Neural crest cell (in vitro differentiated cells): ENCODE data around the gene ARHGAP15. TPM values are rescaled to one million over a fixed set of nuclear protein-coding genes. Genes with fewer than 3 reads are reported as not detected.

Experiments
- DNase-seq: peaks from one replicate; pipeline ENCODE4 v3.0.0; 2021; ENCODE audit warnings: low read depth, mixed read lengths, low spot score
- H3K27ac Mint-ChIP-seq: one replicate; pipeline ENCODE4 v1.8.0; 2021; ENCODE audit warnings: mild to moderate bottlenecking, mixed read lengths; ENCODE audit not compliant: unreplicated experiment
- H3K27me3 Mint-ChIP-seq: 2 replicates; pipeline ENCODE4 v1.8.0; 2021; ENCODE audit warnings: low read depth, mild to moderate bottlenecking, mixed read lengths
- H3K36me3 Mint-ChIP-seq: 2 replicates; pipeline ENCODE4 v1.8.0; 2021; ENCODE audit warnings: low read depth, mild to moderate bottlenecking, mixed read lengths
- H3K4me1 Mint-ChIP-seq: 2 replicates; pipeline ENCODE4 v1.8.0; 2021; ENCODE audit warnings: mixed read lengths
- H3K4me3 Mint-ChIP-seq: one replicate; pipeline ENCODE4 v1.8.0; 2021; ENCODE audit warnings: mild to moderate bottlenecking, mixed read lengths
- H3K9me3 Mint-ChIP-seq: 2 replicates; pipeline ENCODE4 v1.8.0; 2021; ENCODE audit warnings: mixed read lengths
- CTCF ChIP-seq: fragments of 200-600 bp; sonication (generic); conservative IDR thresholded peaks from 2 replicates; pipeline ENCODE4 v1.5.0; 2021; ENCODE audit warnings: antibody characterized with exemption, mild to moderate bottlenecking
- total RNA-seq: library from RNA; stranded (reverse); gene quantifications from 2 replicates; pipeline ENCODE4 v1.2.1, GENCODE V29; 2021

ARHGAP15 gene
- total RNA-seq, 1 donor from 2014 or later, result 2.8 TPM

DNA sequence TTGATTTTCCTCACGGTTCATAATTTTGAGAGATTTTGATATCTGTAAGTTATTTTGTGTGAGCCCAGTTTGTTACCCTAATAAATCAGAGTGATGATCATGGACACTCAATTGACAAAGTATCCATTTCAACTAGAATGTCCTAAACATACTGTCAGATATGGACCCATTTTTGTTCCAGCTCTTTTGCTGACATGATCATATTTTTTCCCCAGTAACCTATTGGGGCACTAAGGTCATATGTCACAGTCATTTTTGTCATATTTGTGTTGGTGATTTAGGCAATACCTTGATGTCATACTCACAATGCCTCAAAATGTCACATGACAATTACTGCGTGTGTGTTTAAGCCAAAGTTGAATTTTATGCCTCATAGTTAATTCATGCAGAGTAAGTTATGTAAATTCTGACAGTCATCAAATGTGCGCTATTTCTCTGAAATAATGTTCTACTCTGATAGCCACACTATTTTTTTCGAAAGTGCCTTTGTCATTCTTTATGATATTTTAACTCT, 218.7 kb downstream of the ARHGAP15 start:
- no peak for TF ChIP-seq CTCF
- no peak for DNase-seq

GRCh38 chr2:143354050-143354750, 225.0 kb downstream of the ARHGAP15 start:
- Mint-ChIP-seq H3K9me3 (peaks cover 3% of the 10 kb centered on the region), H3K36me3 (no peaks in the 10 kb centered on the region), H3K27me3 (no peaks in the 10 kb centered on the region), H3K4me1 (no peaks in the 10 kb centered on the region), H3K27ac (no peak overlapping the region), H3K4me3 (no peak overlapping the region)
- no peak for TF ChIP-seq CTCF
- DNase-seq, result no peak

More for the DNA sequence above, 218.7 kb downstream of the ARHGAP15 start:
- Mint-ChIP-seq H3K27ac (no peak overlapping the region), H3K9me3 (peaks cover 3% of the 10 kb centered on the region), H3K36me3 (no peaks in the 10 kb centered on the region), H3K4me3 (no peak overlapping the region), H3K4me1 (no peaks in the 10 kb centered on the region), H3K27me3 (no peaks in the 10 kb centered on the region)

DNA sequence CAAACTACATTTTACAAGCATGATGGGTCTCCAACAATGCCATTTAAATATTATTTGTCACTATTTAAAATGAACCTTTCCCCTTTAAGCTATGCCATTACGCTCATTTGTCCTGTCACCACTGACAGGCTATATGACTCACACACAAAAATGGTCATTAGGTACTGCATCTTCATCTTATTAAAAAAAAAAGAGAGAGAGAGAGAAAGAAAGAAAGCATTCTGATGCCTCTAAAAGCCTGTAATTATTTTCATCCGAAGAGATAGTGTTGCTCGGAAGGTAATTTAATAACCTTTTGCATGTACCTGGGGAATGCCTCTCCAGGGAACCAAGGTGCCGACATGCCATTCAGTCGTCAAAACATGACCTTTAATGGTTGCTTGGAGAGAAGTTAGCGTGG, 226.7 kb downstream of the ARHGAP15 start:
- TF ChIP-seq CTCF, result no peak
- Mint-ChIP-seq H3K27me3 (no peaks in the 10 kb centered on the region), H3K27ac (no peak overlapping the region), H3K4me1 (no peaks in the 10 kb centered on the region), H3K4me3 (no peak overlapping the region), H3K36me3 (no peaks in the 10 kb centered on the region), H3K9me3 (peaks cover 3% of the 10 kb centered on the region)
- no peak for DNase-seq

DNA sequence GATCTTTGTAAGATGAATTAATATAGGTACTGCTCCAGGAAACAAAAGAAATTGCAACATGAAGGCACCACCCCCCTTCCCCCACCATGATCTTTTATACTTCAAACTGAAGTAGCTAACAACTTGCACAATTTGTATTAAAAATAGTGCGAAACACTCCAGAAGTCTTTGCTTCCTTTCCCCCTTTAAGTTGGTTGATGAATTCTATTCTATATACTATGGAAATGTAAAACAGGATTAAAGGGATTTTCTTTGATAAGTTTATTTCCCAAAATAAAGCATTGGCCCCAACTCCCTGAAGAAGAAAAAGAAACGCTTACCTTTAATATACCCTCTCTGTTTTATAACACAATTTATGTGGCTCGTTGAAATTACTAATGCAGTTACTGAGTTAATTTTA, 227.1 kb downstream of the ARHGAP15 start:
- no peak overlapping the region for H3K4me3 Mint-ChIP-seq
- H3K36me3 Mint-ChIP-seq, result no peaks in the 10 kb centered on the region
- H3K9me3 Mint-ChIP-seq, result no peaks in the 10 kb centered on the region
- DNase-seq, result no peak
- H3K27me3 Mint-ChIP-seq, result no peaks in the 10 kb centered on the region
- no peak for TF ChIP-seq CTCF
- no peaks in the 10 kb centered on the region for H3K4me1 Mint-ChIP-seq
- H3K27ac Mint-ChIP-seq, result no peak overlapping the region

DNA sequence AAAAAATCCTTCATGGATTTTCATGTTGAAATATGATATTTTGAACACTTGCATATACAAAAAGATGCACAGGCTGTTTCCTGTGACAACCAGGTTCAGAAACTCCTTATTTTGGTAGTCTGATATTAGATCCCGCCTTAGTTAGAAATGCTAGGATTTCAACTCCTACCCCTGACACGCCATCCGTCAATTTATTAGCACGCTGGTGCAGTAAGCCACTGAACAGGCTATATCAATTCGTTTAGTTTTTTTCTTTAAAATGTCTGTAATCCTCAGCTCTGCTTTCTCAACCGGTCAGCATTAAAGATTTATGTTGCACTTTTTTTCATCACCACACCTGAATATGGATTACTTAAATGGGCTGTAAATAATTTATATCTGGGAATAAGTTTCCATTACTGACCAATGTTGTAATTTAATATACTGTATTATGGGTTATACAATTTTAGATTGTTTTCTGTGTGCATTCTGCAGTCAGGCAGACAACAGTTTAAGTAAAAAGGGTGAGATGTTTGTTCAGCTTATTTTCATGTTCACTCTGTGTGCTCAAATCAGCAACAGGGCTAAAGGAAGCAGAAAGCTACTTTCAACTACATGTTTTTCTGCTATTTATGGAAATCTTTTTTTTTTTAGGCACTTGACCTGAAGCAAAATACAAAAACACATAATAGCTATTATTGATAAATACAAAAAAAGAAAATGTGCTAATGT, 227.7 kb downstream of the ARHGAP15 start:
- H3K9me3 Mint-ChIP-seq, result no peaks in the 10 kb centered on the region
- no peak overlapping the region for H3K4me3 Mint-ChIP-seq
- no peak for DNase-seq
- no peak overlapping the region for H3K27ac Mint-ChIP-seq
- no peaks in the 10 kb centered on the region for H3K36me3 Mint-ChIP-seq
- no peak for TF ChIP-seq CTCF
- no peaks in the 10 kb centered on the region for H3K4me1 Mint-ChIP-seq
- no peaks in the 10 kb centered on the region for H3K27me3 Mint-ChIP-seq
